ENCODE measurements around the gene WHRN.
A peak's percentile ranks its signal among the peaks of the same experiment; 100 is the strongest.

WHRN gene

GRCh38 chr9:114445616-114446015 is 59.7 kb downstream of the WHRN start:
- DNase-seq = no peak

- no peak for DNase-seq
These were observed 63.3 kb downstream of the WHRN start for GRCh38 chr9:114442022-114442421.

- no peak for DNase-seq
These were observed 67.8 kb downstream of the WHRN start for GRCh38 chr9:114437401-114437893.

GRCh38 chr9:114434878-114435311 is 70.4 kb downstream of the WHRN start:
- DNase-seq = peak; percentile 32

- DNase-seq = no peak
These were observed 71.5 kb downstream of the WHRN start for GRCh38 chr9:114433720-114434255.

- DNase-seq = no peak
These were observed 72.2 kb downstream of the WHRN start for GRCh38 chr9:114433086-114433485.

GRCh38 chr9:114432323-114433067 is 72.8 kb downstream of the WHRN start:
- DNase-seq = no peak

- no peak for DNase-seq
These were observed 73.5 kb downstream of the WHRN start for GRCh38 chr9:114431770-114432169.

GRCh38 chr9:114431003-114431402 is 74.3 kb downstream of the WHRN start:
- DNase-seq = no peak

- DNase-seq = no peak
These were observed 74.8 kb downstream of the WHRN start for GRCh38 chr9:114430457-114430856.

- DNase-seq = no peak
These were observed 75.8 kb downstream of the WHRN start for GRCh38 chr9:114429488-114429887.

GRCh38 chr9:114428466-114428865 is 76.8 kb downstream of the WHRN start:
- DNase-seq = no peak

GRCh38 chr9:114427644-114428043 is 77.6 kb downstream of the WHRN start:
- no peak for DNase-seq

- DNase-seq = no peak
These were observed 79.0 kb downstream of the WHRN start for GRCh38 chr9:114426046-114426948.

- no peak for DNase-seq
These were observed 80.1 kb downstream of the WHRN start for GRCh38 chr9:114425126-114425525.

GRCh38 chr9:114424126-114424525 is 81.1 kb downstream of the WHRN start:
- DNase-seq = no peak

GRCh38 chr9:114423181-114423580 is 82.1 kb downstream of the WHRN start:
- DNase-seq = no peak

GRCh38 chr9:114421147-114421546 is 84.1 kb downstream of the WHRN start:
- DNase-seq = no peak

GRCh38 chr9:114419796-114420195 is 85.5 kb downstream of the WHRN start:
- no peak for DNase-seq

GRCh38 chr9:114418053-114418452 is 87.2 kb downstream of the WHRN start:
- no peak for DNase-seq

GRCh38 chr9:114417511-114417910 is 87.8 kb downstream of the WHRN start:
- DNase-seq = no peak

GRCh38 chr9:114416906-114417305 is 88.4 kb downstream of the WHRN start:
- DNase-seq = no peak

- DNase-seq = no peak
These were observed 89.0 kb downstream of the WHRN start for GRCh38 chr9:114416290-114416689.

GRCh38 chr9:114414346-114414745 is 90.9 kb downstream of the WHRN start:
- DNase-seq = no peak
